Measurements from ENCODE around the gene PIK3C2G.

The PIK3C2G gene

DNA sequence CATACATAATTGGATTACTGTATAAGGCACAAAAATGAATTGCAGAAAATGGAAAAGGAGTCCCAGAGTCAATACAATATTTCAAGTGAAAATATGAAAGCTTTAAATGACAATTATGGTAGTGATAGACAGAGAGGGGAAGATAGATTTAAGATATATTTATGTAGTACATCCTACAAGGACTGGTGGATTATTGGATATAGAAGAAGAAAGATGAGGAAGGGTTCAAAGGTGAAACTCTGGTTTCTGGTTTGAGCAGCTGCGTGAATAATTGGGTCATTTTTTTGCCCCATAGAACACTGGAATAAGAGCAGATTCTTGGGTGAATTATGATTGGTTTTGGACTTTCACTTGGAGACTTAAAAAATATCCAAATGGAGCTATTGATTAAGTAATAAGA is 19.4 kb downstream of the PIK3C2G start:
- Histone ChIP-seq H3K4me3 (replicated peaks; ENCODE audit: low read depth, low read length) (no peak overlapping the region), H3K36me3 (ENCODE audit: control insufficient read depth, insufficient read depth, low read length) (no peaks in the 10 kb centered on the region), H3K27me3 (replicated peaks; ENCODE audit: control insufficient read depth, insufficient read depth, low read length) (no peaks in the 10 kb centered on the region)
- no peak for DNase-seq (ENCODE audit: extremely low read depth, insufficient read length)
- TF ChIP-seq, protein P1, sequence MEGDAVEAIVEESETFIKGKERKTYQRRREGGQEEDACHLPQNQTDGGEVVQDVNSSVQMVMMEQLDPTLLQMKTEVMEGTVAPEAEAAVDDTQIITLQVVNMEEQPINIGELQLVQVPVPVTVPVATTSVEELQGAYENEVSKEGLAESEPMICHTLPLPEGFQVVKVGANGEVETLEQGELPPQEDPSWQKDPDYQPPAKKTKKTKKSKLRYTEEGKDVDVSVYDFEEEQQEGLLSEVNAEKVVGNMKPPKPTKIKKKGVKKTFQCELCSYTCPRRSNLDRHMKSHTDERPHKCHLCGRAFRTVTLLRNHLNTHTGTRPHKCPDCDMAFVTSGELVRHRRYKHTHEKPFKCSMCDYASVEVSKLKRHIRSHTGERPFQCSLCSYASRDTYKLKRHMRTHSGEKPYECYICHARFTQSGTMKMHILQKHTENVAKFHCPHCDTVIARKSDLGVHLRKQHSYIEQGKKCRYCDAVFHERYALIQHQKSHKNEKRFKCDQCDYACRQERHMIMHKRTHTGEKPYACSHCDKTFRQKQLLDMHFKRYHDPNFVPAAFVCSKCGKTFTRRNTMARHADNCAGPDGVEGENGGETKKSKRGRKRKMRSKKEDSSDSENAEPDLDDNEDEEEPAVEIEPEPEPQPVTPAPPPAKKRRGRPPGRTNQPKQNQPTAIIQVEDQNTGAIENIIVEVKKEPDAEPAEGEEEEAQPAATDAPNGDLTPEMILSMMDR (IDR thresholded peaks at IDR 0.05; ENCODE audit: insufficient read depth, low read length, poor library complexity, severe bottlenecking): no peak

DNA sequence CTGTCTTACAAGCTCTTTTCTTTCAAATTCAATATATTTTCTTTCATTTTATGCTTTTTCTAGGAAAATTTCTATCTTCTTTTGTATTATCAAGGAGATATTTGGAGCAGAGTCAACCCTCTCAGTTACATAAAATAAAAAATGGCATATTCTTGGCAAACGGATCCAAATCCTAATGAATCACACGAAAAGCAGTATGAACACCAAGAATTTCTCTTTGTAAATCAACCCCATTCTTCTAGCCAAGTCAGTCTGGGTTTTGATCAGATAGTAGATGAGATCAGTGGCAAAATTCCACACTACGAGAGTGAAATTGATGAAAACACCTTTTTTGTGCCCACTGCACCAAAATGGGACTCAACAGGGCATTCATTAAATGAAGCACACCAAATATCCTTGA is 20.6 kb downstream of the PIK3C2G start:
- Histone ChIP-seq H3K36me3 (ENCODE audit: control insufficient read depth, insufficient read depth, low read length) (no peaks in the 10 kb centered on the region), H3K27me3 (replicated peaks; ENCODE audit: control insufficient read depth, insufficient read depth, low read length) (no peaks in the 10 kb centered on the region), H3K4me3 (replicated peaks; ENCODE audit: low read depth, low read length) (no peak overlapping the region)
- DNase-seq (ENCODE audit: extremely low read depth, insufficient read length): no peak
- TF ChIP-seq, protein P1 (IDR thresholded peaks at IDR 0.05; ENCODE audit: insufficient read depth, low read length, poor library complexity, severe bottlenecking): no peak

DNA sequence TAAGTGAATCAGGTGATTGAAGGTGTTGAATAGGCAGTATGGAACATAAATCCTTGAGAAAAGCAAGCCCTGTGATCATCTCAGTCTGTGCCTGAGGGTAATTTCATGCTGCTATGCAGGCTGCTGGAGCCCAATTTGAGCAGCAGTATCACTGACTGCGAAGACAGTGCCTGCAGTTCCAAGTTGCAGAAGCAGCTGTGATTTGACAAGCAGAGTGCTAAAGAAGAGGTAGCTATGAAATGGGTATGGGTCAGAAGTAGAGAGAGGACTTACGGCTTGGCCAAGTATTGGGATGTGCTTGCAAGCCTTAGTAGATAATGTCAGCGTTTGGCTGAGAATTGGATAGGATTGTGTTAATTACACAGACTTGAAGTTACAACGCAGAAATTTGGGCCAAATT is 22.5 kb downstream of the PIK3C2G start:
- H3K27me3 ChIP-seq (replicated peaks; ENCODE audit: control insufficient read depth, insufficient read depth, low read length): no peaks in the 10 kb centered on the region
- H3K4me3 ChIP-seq (replicated peaks; ENCODE audit: low read depth, low read length): no peak overlapping the region
- DNase-seq (ENCODE audit: extremely low read depth, insufficient read length): no peak
- TF ChIP-seq, protein P1 (IDR thresholded peaks at IDR 0.05; ENCODE audit: insufficient read depth, low read length, poor library complexity, severe bottlenecking): no peak
- H3K36me3 ChIP-seq (ENCODE audit: control insufficient read depth, insufficient read depth, low read length): no peaks in the 10 kb centered on the region

GRCh38 chr12:18284386-18284785 is 23.1 kb downstream of the PIK3C2G start:
- H3K27me3 ChIP-seq (replicated peaks; ENCODE audit: control insufficient read depth, insufficient read depth, low read length): no peaks in the 10 kb centered on the region
- no peak for DNase-seq (ENCODE audit: extremely low read depth, insufficient read length)
- no peaks in the 10 kb centered on the region for H3K36me3 ChIP-seq (ENCODE audit: control insufficient read depth, insufficient read depth, low read length)
- no peak overlapping the region for H3K4me3 ChIP-seq (replicated peaks; ENCODE audit: low read depth, low read length)
- TF ChIP-seq, protein P1 (IDR thresholded peaks at IDR 0.05; ENCODE audit: insufficient read depth, low read length, poor library complexity, severe bottlenecking): no peak

GRCh38 chr12:18285161-18285560 is 23.8 kb downstream of the PIK3C2G start:
- Histone ChIP-seq H3K27me3 (replicated peaks; ENCODE audit: control insufficient read depth, insufficient read depth, low read length) (no peaks in the 10 kb centered on the region), H3K36me3 (ENCODE audit: control insufficient read depth, insufficient read depth, low read length) (no peaks in the 10 kb centered on the region), H3K4me3 (replicated peaks; ENCODE audit: low read depth, low read length) (no peak overlapping the region)
- TF ChIP-seq, protein P1 (IDR thresholded peaks at IDR 0.05; ENCODE audit: insufficient read depth, low read length, poor library complexity, severe bottlenecking): no peak
- DNase-seq (ENCODE audit: extremely low read depth, insufficient read length): no peak

- TF ChIP-seq, protein P1 (IDR thresholded peaks at IDR 0.05; ENCODE audit: insufficient read depth, low read length, poor library complexity, severe bottlenecking): no peak
- Histone ChIP-seq H3K4me3 (replicated peaks; ENCODE audit: low read depth, low read length) (no peak overlapping the region), H3K27me3 (replicated peaks; ENCODE audit: control insufficient read depth, insufficient read depth, low read length) (no peaks in the 10 kb centered on the region), H3K36me3 (ENCODE audit: control insufficient read depth, insufficient read depth, low read length) (no peaks in the 10 kb centered on the region)
- no peak for DNase-seq (ENCODE audit: extremely low read depth, insufficient read length)
Observed at GRCh38 chr12:18290386-18290785, 29.1 kb downstream of the PIK3C2G start.

Data from GM06990 (cell line).